GM10248 (cell line): ENCODE data around the gene ERMN.

Experiments
- CTCF ChIA-PET: fragments of 300-600 bp; sonication (Branson Sonifier 250); formaldehyde crosslinking; extraction: SDS; loops from one replicate; lab custom pipeline; 2021; ENCODE audit warnings: antibody characterized with exemption; lab: Yijun Ruan, JAX
- POLR2A ChIA-PET: fragments of 350-650 bp; sonication (Branson Sonifier 250); formaldehyde crosslinking; extraction: SDS; loops from one replicate; lab custom pipeline; 2020; ENCODE audit warnings: antibody characterized with exemption; lab: Yijun Ruan, JAX
- DNase-seq: peaks from one replicate; pipeline ENCODE4 v3.0.0; 2012; ENCODE audit errors: extremely low spot score
- CTCF ChIP-seq: IDR thresholded peaks from 2 replicates; pipeline ENCODE4 v1.5.1; 2012; ENCODE audit warnings: mild to moderate bottlenecking, low read depth; ENCODE audit errors: extremely low read depth, missing control alignments, control extremely low read depth

ERMN gene

DNA sequence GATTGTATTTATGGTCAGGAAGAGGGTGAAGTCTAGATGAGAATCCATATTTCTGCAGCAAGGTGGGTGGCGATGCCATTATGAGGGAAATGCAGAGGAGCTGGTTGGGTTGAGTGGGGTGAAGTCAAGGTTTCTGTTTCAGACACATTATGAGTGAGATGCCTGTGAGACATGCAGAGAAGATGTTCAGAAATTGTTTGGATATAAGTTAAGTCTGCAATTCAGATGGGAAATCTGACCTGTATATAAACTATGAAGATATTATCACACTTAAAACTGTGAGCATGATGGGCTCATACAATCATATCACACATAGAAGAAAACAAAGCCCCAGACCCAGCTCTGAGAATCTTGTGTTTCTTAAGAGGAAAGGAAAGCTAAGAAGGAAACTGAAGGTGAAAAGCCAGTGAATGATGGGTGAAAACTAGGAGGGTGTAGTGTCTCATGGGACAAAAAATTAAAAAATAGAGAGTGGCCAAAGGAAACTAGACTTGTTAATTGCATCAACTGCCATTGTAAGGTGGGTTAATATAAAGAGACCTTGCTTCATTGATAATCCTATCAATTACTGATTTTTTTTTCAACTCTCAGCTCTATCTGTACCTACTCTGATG lies 53.9 kb downstream of the ERMN start:
- ChIA-PET CTCF (interaction anchor here (0.7 kb wide), 1 partner anchor 17 kb away, joined by 3 read pairs; no protein-coding TSS in a partner anchor), POLR2A (no interaction called here)
- no peak for TF ChIP-seq CTCF
- DNase-seq, result no peak

DNA sequence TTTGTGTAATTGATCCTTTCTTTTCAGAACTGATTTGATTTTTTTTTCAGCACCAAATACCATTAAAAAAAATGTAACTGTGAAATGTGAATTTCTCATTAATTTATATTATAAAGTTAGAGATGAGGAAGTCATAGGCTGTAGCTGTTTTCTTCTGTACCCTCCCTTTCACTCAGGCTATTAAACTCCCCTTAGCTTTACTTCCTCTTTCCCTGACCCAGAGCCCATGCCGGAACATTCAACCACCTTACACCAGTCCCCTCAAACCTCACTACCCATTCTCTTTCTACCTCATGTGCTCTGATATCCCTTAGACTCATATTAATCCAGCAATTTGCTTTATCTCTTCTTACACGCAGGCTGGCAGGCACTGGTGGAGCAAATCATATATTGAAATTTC lies 55.7 kb downstream of the ERMN start:
- DNase-seq, result no peak
- ChIA-PET POLR2A (no interaction called here), CTCF (no interaction called here)
- TF ChIP-seq CTCF, result no peak

- no peak for DNase-seq
- POLR2A ChIA-PET, result no interaction called here
- CTCF ChIA-PET, result no interaction called here
- TF ChIP-seq CTCF, result no peak
Measured at GRCh38 chr2:157269060-157269459, 56.6 kb downstream of the ERMN start.
